Measurements from ENCODE around the gene FTO.
A peak's percentile ranks its signal among the peaks of the same experiment; 100 is the strongest.

FTO gene

GRCh38 chr16:53712065-53712464 is 8.1 kb downstream of the FTO start:
- FAIRE-seq = peak; percentile 38

- FAIRE-seq = no peak
These were observed 9.6 kb downstream of the FTO start for GRCh38 chr16:53713403-53714204.

GRCh38 chr16:53714205-53715022 is 10.5 kb downstream of the FTO start:
- FAIRE-seq = peak; percentile 77

- FAIRE-seq = peak; percentile 21
These were observed 11.0 kb downstream of the FTO start for GRCh38 chr16:53715023-53715384.

GRCh38 chr16:53717577-53717976 is 13.6 kb downstream of the FTO start:
- peak; percentile 96 for FAIRE-seq

- FAIRE-seq = no peak
These were observed 17.1 kb downstream of the FTO start for GRCh38 chr16:53721017-53721416.

- no peak for FAIRE-seq
These were observed 22.7 kb downstream of the FTO start for GRCh38 chr16:53726625-53727024.

GRCh38 chr16:53730693-53731092 is 26.7 kb downstream of the FTO start:
- FAIRE-seq = no peak

GRCh38 chr16:53732296-53732929 is 28.5 kb downstream of the FTO start:
- FAIRE-seq = no peak

GRCh38 chr16:53734908-53735307 is 31.0 kb downstream of the FTO start:
- FAIRE-seq = no peak

GRCh38 chr16:53736297-53736696 is 32.3 kb downstream of the FTO start:
- no peak for FAIRE-seq

- no peak for FAIRE-seq
These were observed 33.6 kb downstream of the FTO start for GRCh38 chr16:53737552-53737951.

GRCh38 chr16:53740476-53740875 is 36.5 kb downstream of the FTO start:
- no peak for FAIRE-seq

GRCh38 chr16:53740933-53741531 is 37.1 kb downstream of the FTO start:
- no peak for FAIRE-seq

- FAIRE-seq = no peak
These were observed 37.6 kb downstream of the FTO start for GRCh38 chr16:53741546-53741945.

- no peak for FAIRE-seq
These were observed 39.2 kb downstream of the FTO start for GRCh38 chr16:53743149-53743566.

GRCh38 chr16:53744449-53744848 is 40.5 kb downstream of the FTO start:
- no peak for FAIRE-seq

- no peak for FAIRE-seq
These were observed 41.1 kb downstream of the FTO start for GRCh38 chr16:53745086-53745485.

- no peak for FAIRE-seq
These were observed 41.9 kb downstream of the FTO start for GRCh38 chr16:53745753-53746266.

- no peak for FAIRE-seq
These were observed 48.6 kb downstream of the FTO start for GRCh38 chr16:53752560-53752959.

GRCh38 chr16:53753431-53753830 is 49.5 kb downstream of the FTO start:
- no peak for FAIRE-seq

- peak; percentile 82 for FAIRE-seq
These were observed 51.3 kb downstream of the FTO start for GRCh38 chr16:53755026-53755910.

Data from islet of Langerhans (tissue), 1 donor.